ENCODE results near the gene TUBGCP2. TPM values are rescaled to one million over a fixed set of nuclear protein-coding genes. Genes with fewer than 3 reads are reported as not detected.

TUBGCP2 gene
- total and polyA plus RNA-seq, 9 of the 15 experiments (the other 6 are each of a cell fraction or from before 2014, with no cell fraction given): 4.3 to 56.6 (median 28.4) TPM

DNA sequence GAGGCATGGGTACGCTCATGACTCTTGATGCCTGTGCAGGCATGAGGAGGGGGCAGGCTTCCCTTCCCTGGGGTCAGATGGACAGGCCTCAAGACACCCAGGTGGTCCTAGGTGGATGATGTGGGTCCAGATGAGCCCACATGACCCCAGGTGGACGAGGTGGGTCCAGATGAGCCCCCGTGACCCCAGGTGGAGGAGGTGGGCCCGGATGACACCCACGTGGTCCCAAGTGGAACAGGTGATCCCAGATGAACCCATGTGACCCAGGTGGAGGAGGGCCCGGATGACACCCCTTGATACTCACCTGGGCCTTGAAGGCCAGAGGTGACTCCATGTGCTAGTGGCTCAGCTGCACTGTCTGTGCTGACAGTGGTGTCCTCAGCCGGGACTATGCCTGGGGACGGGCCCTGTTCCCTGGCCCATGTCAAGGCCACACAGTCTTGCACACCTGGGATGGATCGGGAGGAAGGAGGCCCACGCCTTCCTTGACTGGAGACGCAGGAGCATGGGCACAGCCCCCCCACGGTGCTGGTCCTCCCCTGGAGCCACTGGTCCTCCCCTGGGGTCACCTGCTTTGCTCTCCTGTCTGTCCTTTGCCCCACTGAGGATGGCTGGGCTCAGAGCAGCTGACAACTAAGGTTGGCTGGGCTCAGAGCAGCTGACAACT lies 41.7 kb upstream of the TUBGCP2 start (continued):
- TF ChIP-seq, protein P1, sequence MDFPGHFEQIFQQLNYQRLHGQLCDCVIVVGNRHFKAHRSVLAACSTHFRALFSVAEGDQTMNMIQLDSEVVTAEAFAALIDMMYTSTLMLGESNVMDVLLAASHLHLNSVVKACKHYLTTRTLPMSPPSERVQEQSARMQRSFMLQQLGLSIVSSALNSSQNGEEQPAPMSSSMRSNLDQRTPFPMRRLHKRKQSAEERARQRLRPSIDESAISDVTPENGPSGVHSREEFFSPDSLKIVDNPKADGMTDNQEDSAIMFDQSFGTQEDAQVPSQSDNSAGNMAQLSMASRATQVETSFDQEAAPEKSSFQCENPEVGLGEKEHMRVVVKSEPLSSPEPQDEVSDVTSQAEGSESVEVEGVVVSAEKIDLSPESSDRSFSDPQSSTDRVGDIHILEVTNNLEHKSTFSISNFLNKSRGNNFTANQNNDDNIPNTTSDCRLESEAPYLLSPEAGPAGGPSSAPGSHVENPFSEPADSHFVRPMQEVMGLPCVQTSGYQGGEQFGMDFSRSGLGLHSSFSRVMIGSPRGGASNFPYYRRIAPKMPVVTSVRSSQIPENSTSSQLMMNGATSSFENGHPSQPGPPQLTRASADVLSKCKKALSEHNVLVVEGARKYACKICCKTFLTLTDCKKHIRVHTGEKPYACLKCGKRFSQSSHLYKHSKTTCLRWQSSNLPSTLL (IDR thresholded peaks at IDR 0.05): no peak
- TF ChIP-seq, protein P2, sequence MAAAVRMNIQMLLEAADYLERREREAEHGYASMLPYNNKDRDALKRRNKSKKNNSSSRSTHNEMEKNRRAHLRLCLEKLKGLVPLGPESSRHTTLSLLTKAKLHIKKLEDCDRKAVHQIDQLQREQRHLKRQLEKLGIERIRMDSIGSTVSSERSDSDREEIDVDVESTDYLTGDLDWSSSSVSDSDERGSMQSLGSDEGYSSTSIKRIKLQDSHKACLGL (CRISPR knock-in tag; IDR thresholded peaks at IDR 0.05; ENCODE audit: borderline replicate concordance, poor library complexity, severe bottlenecking): no peak
- TF ChIP-seq ZNF717 (CRISPR knock-in tag; IDR thresholded peaks at IDR 0.05) (no peak), RFX5 (IDR thresholded peaks at IDR 0.05; ENCODE audit: low read depth, low read length) (no peak)

DNA sequence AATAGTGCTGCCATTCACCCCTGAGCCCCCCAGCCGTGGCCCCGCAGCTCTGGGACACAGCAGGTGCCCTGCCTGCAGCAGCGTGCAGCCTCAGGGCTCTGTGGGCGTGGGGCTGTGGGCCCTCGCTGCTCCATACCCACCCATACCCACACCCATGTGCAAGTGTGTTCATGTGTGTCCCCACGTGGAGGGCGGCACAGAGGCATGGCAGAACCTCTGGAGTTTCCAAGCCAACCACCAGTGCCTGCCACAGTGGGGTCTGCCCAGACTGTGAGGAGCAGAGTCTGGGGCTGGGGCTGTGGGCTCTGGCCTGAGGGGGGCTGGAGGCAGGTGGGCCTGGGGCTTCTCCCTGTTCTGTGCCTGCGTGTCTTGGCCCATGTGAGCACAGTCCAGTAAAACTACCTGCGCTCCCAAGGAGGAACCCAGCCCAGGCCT lies 40.9 kb upstream of the TUBGCP2 start:
- H4K20me1 ChIP-seq (replicated peaks; ENCODE audit: control insufficient read depth, insufficient read depth, low read length): no peaks in the 10 kb centered on the region
- H3K9ac ChIP-seq (ENCODE audit: insufficient read depth in 1 of 2, low read depth in 2 of 2, low read length in 2 of 2): no peak overlapping the region; a peak in 1 of 4 replicates
- ATAC-seq: no peak
- no peaks in the 10 kb centered on the region; a peak in 1 of 5 replicates for H3K27me3 ChIP-seq (ENCODE audit: control insufficient read depth in 2 of 2, insufficient read depth in 2 of 2, low read length in 2 of 2)
- no peaks in the 10 kb centered on the region for H3K9me1 ChIP-seq (ENCODE audit: control insufficient read depth, insufficient read depth, low read length)
- TF ChIP-seq EGR1 (conservative IDR thresholded peaks at IDR 0.05) (no peak), RBM22 (IDR thresholded peaks at IDR 0.05; ENCODE audit: low read depth, low read length, poor library complexity, severe bottlenecking) (peak; percentile 64), ZNF174 (CRISPR knock-in tag; IDR thresholded peaks at IDR 0.05) (no peak), POLR2G (IDR thresholded peaks at IDR 0.05; ENCODE audit: low read depth, low read length) (peak; percentile 77), POLR2A (conservative IDR thresholded peaks at IDR 0.05) (peak; percentile 41), SUPT5H (IDR thresholded peaks at IDR 0.05) (peak; percentile 12; the same call in 1 of the 2 replicates), POLR2AphosphoS2 (IDR thresholded peaks at IDR 0.05; ENCODE audit: low read length) (peak; percentile 27; the same call in 1 of the 2 replicates), NBN (IDR thresholded peaks at IDR 0.05; ENCODE audit: low read depth) (no peak), MTA3 (IDR thresholded peaks at IDR 0.05; ENCODE audit: borderline replicate concordance) (no peak)
- no peak overlapping the region for H2AFZ ChIP-seq (ENCODE audit: low read depth, low read length)
- FAIRE-seq: no peak
- in situ Hi-C loops (cut with MboI): no loop called here
- ChIA-PET POLR2A (no interaction called here), CTCF (ENCODE audit: low intra/inter-chr PET ratio) (no interaction called here)
- WGBS (ENCODE audit: insufficient coverage, low coverage, missing lambda C conversion rate): 36% methylated on average over 7 of the region's 9 CpGs
- H3K4me2 ChIP-seq (ENCODE audit: insufficient read depth, low read length): no peak overlapping the region
- H3K4me1 ChIP-seq (replicated peaks in 1 of 2; ENCODE audit: control insufficient read depth in 2 of 2, insufficient read depth in 2 of 2, low read length in 2 of 2): peaks cover 0 to 49% of the 10 kb centered on the region in 2 experiments; a peak in 2 of 5 replicates
- intact Hi-C loops (cut with micrococcal nuclease): no loop called here
- no peaks in the 10 kb centered on the region for H3K9me3 ChIP-seq (replicated peaks; ENCODE audit: control insufficient read depth, insufficient read depth, low read depth, low read length)
- H3K27ac ChIP-seq (ENCODE audit: extremely low read depth, low read depth, low read length): no peak overlapping the region
- no peaks in the 10 kb centered on the region for H3K79me2 ChIP-seq (ENCODE audit: control insufficient read depth, insufficient read depth, low read length)
- no peak overlapping the region for H3K4me3 ChIP-seq
- H3K36me3 ChIP-seq (ENCODE audit: control insufficient read depth, insufficient read depth, low read length): no peaks in the 10 kb centered on the region
- BruUV-seq (replicated peaks): no TSS peak
- no peak for DNase-seq (ENCODE audit: extremely low read depth in 1 of 4, low spot score in 3 of 4)
